ENCODE results near the gene C1orf174. TPM values are rescaled to one million over a fixed set of nuclear protein-coding genes. Genes with fewer than 3 reads are reported as not detected.

C1orf174 gene
- polyA plus RNA-seq, 3 donors, result 19.1 to 46.0 (median 21.3) TPM

DNA sequence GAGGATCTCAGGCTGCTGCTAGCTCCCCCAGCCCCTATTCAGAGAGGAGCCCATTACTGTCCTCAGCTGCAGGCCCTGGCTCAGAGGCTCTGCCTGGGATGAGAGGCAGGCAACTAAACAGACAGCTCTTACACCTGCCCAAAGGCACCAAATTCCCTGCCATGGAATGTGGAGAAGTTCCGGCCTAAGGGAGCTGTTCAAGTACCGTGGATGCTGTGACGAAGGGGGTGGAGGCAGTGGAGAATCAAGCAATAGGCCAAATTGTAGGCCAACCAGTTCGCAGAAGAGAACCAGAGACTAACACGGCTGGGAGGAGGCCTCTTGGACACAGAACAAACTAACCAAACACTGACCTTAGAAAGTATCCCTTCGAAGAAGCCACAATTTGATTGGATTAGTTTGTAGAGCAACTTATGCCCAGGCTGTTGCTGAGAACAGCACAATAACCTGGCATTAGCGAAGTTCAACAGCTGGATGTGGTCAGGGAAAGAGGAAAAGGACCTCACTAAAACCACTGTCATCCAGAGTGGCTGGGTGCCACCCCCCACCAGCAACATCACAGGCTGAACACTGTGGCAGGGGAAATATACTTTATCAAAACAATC, 3.6 kb downstream of the C1orf174 start:
- Histone ChIP-seq H3K9me3 (replicated peaks in 1 of 2; ENCODE audit: control insufficient read depth in 1 of 2, insufficient read depth in 1 of 2, low read length in 2 of 2) (peaks cover 5 to 10% of the 10 kb centered on the region in 2 donors), H3K36me3 (replicated peaks in 1 of 2; ENCODE audit: control insufficient read depth in 1 of 2, insufficient read depth in 2 of 2, low read length in 2 of 2) (peaks cover 15 to 22% of the 10 kb centered on the region in 2 donors), H4K20me1 (ENCODE audit: insufficient read depth, low read length) (peaks cover 31% of the 10 kb centered on the region), H3K4me3 (replicated peaks in 1 of 3; ENCODE audit: low read depth in 2 of 3, low read length in 3 of 3) (no peak overlapping the region), H3K27ac (ENCODE audit: low read depth in 1 of 2, low read length in 2 of 2) (no peak overlapping the region), H3K79me2 (ENCODE audit: insufficient read depth, low read length) (peaks cover 72% of the 10 kb centered on the region), H3K4me1 (ENCODE audit: control insufficient read depth in 1 of 2, insufficient read depth in 2 of 2, low read length in 2 of 2) (peaks cover 20 to 35% of the 10 kb centered on the region in 2 donors), H3K4me2 (replicated peaks; ENCODE audit: extremely low read depth, low read length, poor library complexity, severe bottlenecking) (no peak overlapping the region), H2AFZ (ENCODE audit: insufficient read depth, low read depth, low read length, poor library complexity, severe bottlenecking) (no peak overlapping the region), H3K9ac (ENCODE audit: insufficient read depth, low read length, poor library complexity, severe bottlenecking) (no peak overlapping the region), H3K27me3 (ENCODE audit: control insufficient read depth in 2 of 2, insufficient read depth in 2 of 2, low read length in 2 of 2) (no peaks in the 10 kb centered on the region)
- Mint-ChIP-seq H3K9me3 (peaks cover 7 to 14% (median 11%) of the 10 kb centered on the region in 7 donors), H3K4me3 (no peak overlapping the region), H3K27me3 (ENCODE audit: low read depth in 3 of 3) (no peaks in the 10 kb centered on the region), H3K4me1 (peaks cover 29% of the 10 kb centered on the region), H3K36me3 (peaks cover 30 to 39% of the 10 kb centered on the region in 2 donors), H3K27ac (peak overlapping the region in 1 of 7 donors; percentile 28)
- DNase-seq, result no peak
- TF ChIP-seq, protein P1, sequence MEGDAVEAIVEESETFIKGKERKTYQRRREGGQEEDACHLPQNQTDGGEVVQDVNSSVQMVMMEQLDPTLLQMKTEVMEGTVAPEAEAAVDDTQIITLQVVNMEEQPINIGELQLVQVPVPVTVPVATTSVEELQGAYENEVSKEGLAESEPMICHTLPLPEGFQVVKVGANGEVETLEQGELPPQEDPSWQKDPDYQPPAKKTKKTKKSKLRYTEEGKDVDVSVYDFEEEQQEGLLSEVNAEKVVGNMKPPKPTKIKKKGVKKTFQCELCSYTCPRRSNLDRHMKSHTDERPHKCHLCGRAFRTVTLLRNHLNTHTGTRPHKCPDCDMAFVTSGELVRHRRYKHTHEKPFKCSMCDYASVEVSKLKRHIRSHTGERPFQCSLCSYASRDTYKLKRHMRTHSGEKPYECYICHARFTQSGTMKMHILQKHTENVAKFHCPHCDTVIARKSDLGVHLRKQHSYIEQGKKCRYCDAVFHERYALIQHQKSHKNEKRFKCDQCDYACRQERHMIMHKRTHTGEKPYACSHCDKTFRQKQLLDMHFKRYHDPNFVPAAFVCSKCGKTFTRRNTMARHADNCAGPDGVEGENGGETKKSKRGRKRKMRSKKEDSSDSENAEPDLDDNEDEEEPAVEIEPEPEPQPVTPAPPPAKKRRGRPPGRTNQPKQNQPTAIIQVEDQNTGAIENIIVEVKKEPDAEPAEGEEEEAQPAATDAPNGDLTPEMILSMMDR (IDR thresholded peaks at IDR 0.05), result no peak
- intact Hi-C loops (cut with micrococcal nuclease), result loop anchor here (5.0 to 10.0 kb wide), 2 partner anchors 39 to 242 kb away; partner anchors contain the start of genes CEP104 (in 1 of the 2), DFFB (in 1 of the 2), TP73 (in 1 of the 2) and WRAP73 (in 1 of the 2)
- no CpG with 5 or more reads among the region's 7 CpGs for WGBS (ENCODE audit: insufficient coverage)

GRCh38 chr1:3895951-3896325, 4.1 kb downstream of the C1orf174 start:
- Histone ChIP-seq H3K79me2 (ENCODE audit: insufficient read depth, low read length) (peaks cover 72% of the 10 kb centered on the region), H3K4me1 (ENCODE audit: control insufficient read depth in 1 of 2, insufficient read depth in 2 of 2, low read length in 2 of 2) (peaks cover 25 to 36% of the 10 kb centered on the region in 2 donors)
- no peak for DNase-seq

More at GRCh38 chr1:3895951-3896325, 4.1 kb downstream of the C1orf174 start:
- peaks cover 30 to 39% of the 10 kb centered on the region in 2 donors for H3K36me3 Mint-ChIP-seq
- Histone ChIP-seq H3K9ac (ENCODE audit: insufficient read depth, low read length, poor library complexity, severe bottlenecking) (no peak overlapping the region), H3K27ac (ENCODE audit: low read depth in 1 of 2, low read length in 2 of 2) (no peak overlapping the region), H3K9me3 (replicated peaks in 1 of 2; ENCODE audit: control insufficient read depth in 1 of 2, insufficient read depth in 1 of 2, low read length in 2 of 2) (peaks cover 5 to 10% of the 10 kb centered on the region in 2 donors), H4K20me1 (ENCODE audit: insufficient read depth, low read length) (peaks cover 31% of the 10 kb centered on the region), H3K36me3 (replicated peaks in 1 of 2; ENCODE audit: control insufficient read depth in 1 of 2, insufficient read depth in 2 of 2, low read length in 2 of 2) (peaks cover 15 to 22% of the 10 kb centered on the region in 2 donors), H2AFZ (ENCODE audit: insufficient read depth, low read depth, low read length, poor library complexity, severe bottlenecking) (no peak overlapping the region), H3K27me3 (ENCODE audit: control insufficient read depth in 2 of 2, insufficient read depth in 2 of 2, low read length in 2 of 2) (no peaks in the 10 kb centered on the region), H3K4me2 (replicated peaks; ENCODE audit: extremely low read depth, low read length, poor library complexity, severe bottlenecking) (no peak overlapping the region), H3K4me3 (replicated peaks in 1 of 3; ENCODE audit: low read depth in 2 of 3, low read length in 3 of 3) (no peak overlapping the region)
- 100% methylated on average over 3 of the region's 4 CpGs for WGBS (ENCODE audit: insufficient coverage)
- TF ChIP-seq, protein P1 (IDR thresholded peaks at IDR 0.05), result no peak
- H3K9me3 Mint-ChIP-seq, result peaks cover 7 to 14% (median 11%) of the 10 kb centered on the region in 7 donors
- H3K27me3 Mint-ChIP-seq (ENCODE audit: low read depth in 3 of 3), result no peaks in the 10 kb centered on the region
- peaks cover 29% of the 10 kb centered on the region for H3K4me1 Mint-ChIP-seq
- H3K27ac Mint-ChIP-seq, result no peak overlapping the region
- H3K4me3 Mint-ChIP-seq, result no peak overlapping the region
- intact Hi-C loops (cut with micrococcal nuclease), result loop anchor here (5.0 to 10.0 kb wide), 2 partner anchors 39 to 241 kb away; partner anchors contain the start of genes CEP104 (in 1 of the 2), DFFB (in 1 of the 2), TP73 (in 1 of the 2) and WRAP73 (in 1 of the 2)
